HL-60/S4 (cell line): ENCODE measurements around the gene PHF19.

Source experiments
- in situ Hi-C: fragments of 300-500 bp; cut with MboI; formaldehyde crosslinking; loops from 2 replicates; pipeline ENCODE4 v1.14.3; 2022; ENCODE audit warnings: low sequenced_read_pairs

The PHF19 gene

DNA sequence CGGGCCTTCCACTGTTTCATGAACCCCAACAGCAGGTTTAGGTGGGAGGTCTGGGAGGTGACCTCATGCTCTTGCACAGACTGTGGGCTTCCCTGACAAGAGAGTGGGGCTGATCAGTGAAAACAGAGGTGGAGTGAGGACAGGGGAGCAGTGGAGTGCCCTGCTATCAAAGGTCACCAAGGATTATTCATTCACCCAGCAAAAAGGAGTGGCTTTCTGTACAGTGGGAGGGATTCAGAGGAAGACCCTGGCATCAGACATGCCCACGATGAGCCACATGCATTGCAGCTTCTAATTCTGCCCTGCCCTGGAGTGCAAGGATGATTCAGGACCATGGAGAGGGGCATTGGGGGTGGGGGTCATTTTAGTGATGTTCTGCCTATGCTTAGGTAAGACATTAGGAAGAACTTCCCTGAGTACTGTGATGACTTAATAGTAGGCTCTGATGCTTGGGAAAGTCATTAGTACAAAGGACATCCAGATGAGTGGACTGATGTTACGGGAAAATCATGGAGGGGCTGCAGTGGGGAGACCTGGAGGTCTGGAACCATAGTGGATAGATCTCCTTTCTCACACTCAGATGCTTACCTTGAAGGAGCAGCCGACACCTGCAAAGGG is 36.8 kb upstream of the PHF19 start:
- in situ Hi-C loops = no loop called here

DNA sequence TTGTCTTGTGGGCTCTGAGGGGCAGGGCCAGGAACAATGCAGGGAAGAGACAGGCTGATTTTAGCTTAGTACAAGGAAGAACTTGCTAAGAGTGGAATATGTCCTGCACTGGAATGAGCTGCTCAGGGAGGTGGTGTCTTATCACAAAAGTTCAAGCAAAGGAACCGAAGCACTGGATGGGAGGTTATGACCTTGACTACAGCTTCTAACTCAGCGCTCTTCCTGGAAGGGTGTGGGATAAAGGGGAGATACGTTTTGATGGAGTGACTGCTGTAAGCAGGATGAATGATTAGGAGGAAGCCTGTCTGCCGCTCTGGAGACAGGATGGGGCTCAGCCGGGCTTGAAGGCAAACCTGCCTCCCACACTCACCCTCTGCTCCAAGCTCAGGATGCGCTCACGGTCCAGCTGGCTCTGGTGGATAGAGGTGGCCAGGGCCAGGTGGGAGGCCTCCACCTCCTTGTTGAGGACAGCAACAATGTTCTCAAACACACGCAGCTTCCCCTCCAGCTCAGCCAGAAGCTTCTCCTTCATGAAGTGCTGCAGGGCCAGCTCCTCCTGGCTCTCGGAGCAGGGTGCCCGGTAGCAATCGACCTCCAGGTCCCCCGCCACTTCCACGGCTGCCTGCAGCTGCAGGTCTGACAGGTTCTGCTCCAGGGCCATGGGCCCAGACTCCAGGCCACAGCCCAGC is 36.1 kb upstream of the PHF19 start:
- in situ Hi-C loops = no loop called here

DNA sequence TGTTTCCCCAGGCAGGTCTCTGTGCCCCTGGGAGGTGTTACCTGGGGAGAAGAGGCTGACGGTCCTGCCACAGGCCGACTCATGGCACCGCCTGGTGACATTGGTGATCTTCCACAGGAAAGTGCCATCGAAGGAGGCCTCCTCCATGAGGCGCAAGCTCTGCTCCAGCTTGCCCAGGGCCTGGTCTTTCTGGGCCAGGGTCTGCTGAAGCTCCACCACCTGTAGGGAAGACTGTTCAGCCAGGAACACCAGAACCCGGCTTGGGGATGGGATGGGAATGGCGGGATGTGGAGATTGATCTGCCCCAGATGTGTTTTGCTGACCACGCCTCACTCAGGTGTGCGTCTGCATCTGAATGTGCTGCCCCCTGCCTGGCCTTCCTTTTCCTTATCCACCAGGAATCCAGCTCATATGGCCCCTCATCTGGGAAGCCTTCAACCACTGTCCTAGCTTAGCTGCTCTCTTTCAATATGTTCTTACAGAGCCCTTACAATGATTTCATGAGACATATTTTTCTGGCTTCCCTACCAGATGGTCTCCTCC is 34.4 kb upstream of the PHF19 start:
- in situ Hi-C loops = no loop called here

DNA sequence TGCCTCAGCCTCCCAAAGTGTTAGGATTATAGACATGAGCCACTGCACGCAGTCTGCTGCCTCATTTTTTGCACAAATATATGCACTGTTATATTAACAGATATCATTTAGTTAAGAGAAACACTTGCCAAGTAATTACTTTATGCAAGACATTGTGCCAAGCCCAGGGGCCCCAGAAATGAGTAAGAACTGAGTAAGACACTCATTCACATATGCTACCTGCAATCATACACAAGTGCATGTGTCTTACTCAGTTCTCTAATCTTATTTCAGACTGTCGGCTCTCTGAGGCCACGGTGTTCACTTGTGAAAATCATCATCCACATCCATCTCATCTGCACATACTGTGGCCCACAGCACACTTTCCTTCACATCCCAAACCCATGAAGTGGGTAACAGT is 33.7 kb upstream of the PHF19 start:
- in situ Hi-C loops = no loop called here

GRCh38 chr9:120909904-120910303 is 32.9 kb upstream of the PHF19 start:
- in situ Hi-C loops = no loop called here

GRCh38 chr9:120905315-120906164 is 28.6 kb upstream of the PHF19 start:
- in situ Hi-C loops = no loop called here

DNA sequence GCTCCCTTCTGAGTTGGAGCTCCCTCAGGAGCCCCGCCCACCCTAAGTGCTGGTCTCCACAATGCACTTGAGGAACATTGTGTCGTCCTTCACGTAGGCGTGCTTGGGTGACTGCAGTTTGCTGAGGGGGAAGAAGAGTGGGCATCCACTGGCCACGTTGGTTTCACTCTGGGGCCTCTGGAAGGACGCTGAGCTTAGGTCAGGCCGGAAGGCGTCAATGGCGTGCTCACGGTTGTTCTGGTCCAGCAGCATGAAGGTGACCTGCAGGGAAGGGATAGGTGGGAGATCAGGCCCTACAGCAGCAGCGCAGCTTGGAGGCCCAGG is 28.0 kb upstream of the PHF19 start:
- in situ Hi-C loops = no loop called here

GRCh38 chr9:120904061-120904977 is 27.3 kb upstream of the PHF19 start:
- in situ Hi-C loops = no loop called here

GRCh38 chr9:120902569-120903535 is 25.9 kb upstream of the PHF19 start:
- in situ Hi-C loops = no loop called here

- in situ Hi-C loops = no loop called here
Observed at GRCh38 chr9:120901755-120902568, 25.0 kb upstream of the PHF19 start.

DNA sequence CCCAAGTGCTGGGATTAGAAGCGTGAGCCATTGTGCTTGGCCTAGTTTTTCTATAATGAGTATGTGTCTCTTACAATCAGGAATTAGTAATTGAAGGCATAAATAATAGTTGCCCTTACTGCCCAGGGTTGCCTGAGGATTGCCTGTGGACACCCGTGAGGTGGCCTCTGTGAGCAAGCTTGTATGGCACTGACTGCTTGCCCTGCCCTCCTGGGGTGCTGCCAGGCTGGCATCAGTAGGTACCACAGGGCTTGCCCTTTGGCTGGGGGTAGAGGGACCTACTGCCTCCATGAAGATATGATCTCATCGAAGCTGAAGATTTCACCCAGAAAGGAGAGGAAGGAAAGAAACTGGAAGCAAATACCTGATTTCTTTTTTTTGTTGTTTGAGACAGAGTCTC is 23.8 kb upstream of the PHF19 start:
- in situ Hi-C loops = no loop called here

DNA sequence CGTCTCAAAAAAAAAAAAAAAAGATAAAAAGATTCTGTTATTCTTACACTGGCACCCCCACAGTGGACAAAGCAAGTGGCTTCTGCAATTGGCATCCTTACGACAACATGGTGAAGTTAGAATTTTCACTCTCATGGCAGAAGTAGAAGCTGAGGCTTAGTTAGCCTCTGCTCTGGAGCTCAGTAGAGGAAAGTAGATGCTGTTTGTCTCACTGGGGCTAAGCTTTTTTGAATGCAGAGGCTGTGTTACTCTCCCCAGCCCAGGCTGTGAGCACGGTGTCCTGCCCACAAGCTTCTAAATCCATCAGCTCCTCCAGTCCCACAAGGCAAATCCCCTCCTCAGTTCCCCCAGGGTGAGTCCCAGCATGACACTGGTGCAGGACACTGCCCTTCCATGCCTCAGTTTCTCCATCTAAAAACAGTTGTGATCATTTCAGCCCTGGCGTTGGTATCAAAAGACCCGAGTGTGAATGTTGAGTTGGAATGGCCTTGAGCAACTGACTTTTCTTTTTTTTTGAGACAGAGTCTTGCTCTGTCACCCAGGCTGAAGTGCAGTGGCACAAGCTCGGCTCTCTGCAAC is 22.6 kb upstream of the PHF19 start:
- in situ Hi-C loops = no loop called here

GRCh38 chr9:120898396-120898795 is 21.4 kb upstream of the PHF19 start:
- in situ Hi-C loops = no loop called here

- in situ Hi-C loops = no loop called here
Observed at GRCh38 chr9:120895951-120896350, 19.0 kb upstream of the PHF19 start.

DNA sequence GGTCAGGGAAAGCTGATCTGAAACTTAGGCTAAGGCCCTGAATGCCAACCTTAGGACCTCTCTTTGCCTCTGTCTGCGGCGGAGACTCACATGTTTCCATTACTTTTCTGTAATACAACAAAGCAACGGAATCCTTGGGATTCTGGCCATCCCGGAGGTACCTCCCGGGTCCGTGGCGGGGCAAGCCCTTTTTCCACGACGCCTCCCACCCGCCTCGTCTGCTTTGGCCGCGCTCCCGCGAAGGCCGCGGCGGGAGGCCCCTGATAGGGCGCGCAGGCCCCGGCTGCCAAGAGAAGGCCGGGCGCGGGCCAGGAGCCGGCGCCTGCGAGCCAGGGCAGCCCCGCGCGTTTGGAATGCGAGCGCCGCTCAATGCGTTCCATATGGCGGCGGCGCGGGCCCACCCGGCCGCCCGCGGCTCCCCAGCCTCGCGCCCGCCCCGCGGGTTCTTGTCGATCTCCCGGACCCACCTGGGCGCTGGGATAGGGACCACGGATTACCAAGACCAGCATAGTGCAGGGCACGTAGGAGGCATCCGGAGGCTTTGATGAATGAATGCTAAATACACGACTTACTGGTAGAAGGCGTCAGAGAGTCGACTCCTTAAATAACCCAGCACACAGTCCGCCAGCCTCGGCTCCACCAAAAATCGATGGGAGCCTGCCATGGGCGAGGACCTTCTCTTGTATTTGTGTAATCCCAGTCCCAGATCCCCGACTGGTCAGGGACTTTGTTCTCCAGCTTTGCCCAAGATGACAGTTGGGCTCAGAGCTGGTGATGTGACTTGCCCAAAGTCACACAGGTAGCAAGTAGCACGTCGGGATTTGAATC is 17.5 kb upstream of the PHF19 start:
- in situ Hi-C loops = no loop called here

DNA sequence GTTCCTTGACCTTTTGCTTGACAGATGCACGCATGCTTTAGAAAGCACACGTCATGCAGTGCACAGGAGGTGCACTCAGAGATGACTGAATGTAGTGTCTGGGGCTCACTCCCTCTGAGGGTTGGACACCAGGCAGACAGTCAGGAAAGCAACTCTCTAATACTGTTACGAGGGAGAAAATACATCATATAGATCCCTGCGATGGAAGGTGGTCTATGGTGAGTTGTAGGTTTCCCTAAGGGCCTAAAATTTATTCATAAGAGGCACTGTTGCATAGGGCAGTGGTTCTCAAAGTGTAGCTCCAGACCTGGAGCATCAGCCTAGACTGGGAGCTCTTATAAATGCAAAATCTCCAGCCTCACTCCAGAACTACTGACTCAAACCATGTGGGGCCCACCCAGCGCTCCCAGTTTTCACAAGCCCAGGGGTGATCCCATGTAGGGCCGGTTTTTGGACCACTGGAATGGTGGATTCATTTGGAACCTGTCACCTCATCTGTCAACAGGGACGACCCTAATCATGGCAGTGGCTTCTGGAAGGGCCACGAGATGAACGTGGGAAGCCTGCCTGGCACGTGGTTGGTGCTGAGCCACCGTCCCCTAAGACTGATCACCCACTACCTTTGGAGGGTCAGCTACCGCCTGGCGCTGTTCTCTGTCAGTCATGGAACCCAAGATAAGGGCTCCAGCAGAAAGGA is 16.8 kb upstream of the PHF19 start:
- in situ Hi-C loops = no loop called here
